Lower lobe of right lung (tissue), 2 donors: Measurements from ENCODE around the gene OR7G3. TPM values are rescaled to one million over a fixed set of nuclear protein-coding genes. Genes with fewer than 3 reads are reported as not detected.

Experiments used
- ATAC-seq, 2 donors: fragments of 200-7000 bp; cut with Tn5 transposase; one replicate each; pipeline ENCODE4 v1.9.1; 2020 to 2022; ENCODE audit warnings: mild to moderate bottlenecking in 2 of 2, moderate library complexity in 2 of 2
- DNase-seq: peaks from one replicate; pipeline ENCODE4 v3.0.0-alpha.2; 2020
- H3K27ac ChIP-seq: fragments of 200-600 bp; one replicate; pipeline ENCODE4 v1.8.0; 2022
- H3K27me3 ChIP-seq: fragments of 200-600 bp; one replicate; pipeline ENCODE4 v1.8.0; 2022; ENCODE audit warnings: low read depth
- H3K36me3 ChIP-seq: fragments of 200-600 bp; one replicate; pipeline ENCODE4 v1.8.0; 2022; ENCODE audit warnings: mild to moderate bottlenecking
- H3K4me1 ChIP-seq: fragments of 200-600 bp; one replicate; pipeline ENCODE4 v1.8.0; 2022
- H3K4me3 ChIP-seq: fragments of 200-600 bp; one replicate; pipeline ENCODE4 v1.8.0; 2022; ENCODE audit warnings: mild to moderate bottlenecking
- H3K9me3 ChIP-seq: fragments of 200-600 bp; one replicate; pipeline ENCODE4 v1.8.0; 2022
- CTCF ChIP-seq: fragments of 200-600 bp; IDR thresholded peaks from one replicate; pipeline ENCODE4 v1.8.0; 2022; ENCODE audit warnings: antibody characterized with exemption, mild to moderate bottlenecking
- intact Hi-C: fragments of 100-400 bp; cut with DNase I; formaldehyde crosslinking; loops from one replicate; pipeline ENCODE4 v1.11.0; 2022
- total RNA-seq: library from RNA; stranded (reverse); fragmentation: NEBNext Ultra II Directional; extraction: Animal tissue kit (Norgen Biotek cat#: 25700); gene quantifications from one replicate; pipeline ENCODE4 v1.2.1, GENCODE V29; 2021
- donor health status: DM: no; HTN: yes; CAD: no; lungs with severe emphysema.

Gene OR7G3
- total RNA-seq, 1 donor from 2014 or later, result not detected

DNA sequence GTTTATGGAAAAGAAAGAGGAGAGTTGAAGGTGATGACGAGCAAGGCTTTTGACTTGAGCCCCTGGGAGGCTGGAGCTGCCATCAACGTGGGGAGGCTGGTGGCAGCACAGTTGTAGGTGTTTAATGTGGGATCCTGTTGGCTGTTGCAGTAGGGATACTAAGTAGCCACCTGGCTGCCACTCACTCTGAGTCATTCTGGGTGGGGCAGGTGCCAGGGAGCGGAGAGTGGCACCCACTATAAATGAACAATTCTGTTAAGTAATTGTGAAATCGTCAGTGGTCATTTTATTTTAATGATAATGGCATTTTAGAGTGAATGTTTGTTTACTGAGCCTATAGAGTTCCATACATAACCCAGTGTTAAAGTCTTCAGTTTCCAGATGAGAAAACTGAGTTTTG, 23.2 kb upstream of the OR7G3 start:
- H3K9me3 ChIP-seq, result peaks cover 43% of the 10 kb centered on the region
- no peak overlapping the region for H3K4me3 ChIP-seq
- no peaks in the 10 kb centered on the region for H3K4me1 ChIP-seq
- DNase-seq (no peak), ATAC-seq (no peak)
- no peak for TF ChIP-seq CTCF
- no peaks in the 10 kb centered on the region for H3K27me3 ChIP-seq
- H3K36me3 ChIP-seq, result peaks cover 14% of the 10 kb centered on the region
- intact Hi-C loops, result no loop called here
- no peak overlapping the region for H3K27ac ChIP-seq

DNA sequence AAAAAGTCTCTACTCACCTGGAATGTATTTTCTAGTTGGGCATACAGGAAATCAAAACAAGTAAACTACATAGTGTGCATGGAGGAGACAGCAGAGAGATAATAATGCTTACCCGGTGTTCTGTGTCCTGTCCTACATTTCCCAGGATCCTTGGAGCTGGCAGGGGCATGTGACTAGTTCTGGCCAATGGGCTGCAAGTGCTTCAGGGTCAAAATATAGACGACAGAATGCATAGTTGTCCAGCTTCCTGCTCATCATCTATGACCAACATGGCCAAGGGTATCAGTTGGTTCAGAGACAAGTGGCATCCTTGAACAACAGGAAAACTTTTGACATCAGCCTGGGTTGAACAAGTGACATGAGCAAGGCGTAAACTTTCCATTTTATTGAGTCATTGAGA, 21.9 kb upstream of the OR7G3 start:
- no peak for DNase-seq
- H3K4me3 ChIP-seq, result no peak overlapping the region
- no peak for TF ChIP-seq CTCF
- H3K27me3 ChIP-seq, result no peaks in the 10 kb centered on the region
- ATAC-seq, result no peak
- H3K9me3 ChIP-seq, result peaks cover 43% of the 10 kb centered on the region
- intact Hi-C loops, result no loop called here
- no peaks in the 10 kb centered on the region for H3K4me1 ChIP-seq
- no peak overlapping the region for H3K27ac ChIP-seq
- H3K36me3 ChIP-seq, result peaks cover 14% of the 10 kb centered on the region

DNA sequence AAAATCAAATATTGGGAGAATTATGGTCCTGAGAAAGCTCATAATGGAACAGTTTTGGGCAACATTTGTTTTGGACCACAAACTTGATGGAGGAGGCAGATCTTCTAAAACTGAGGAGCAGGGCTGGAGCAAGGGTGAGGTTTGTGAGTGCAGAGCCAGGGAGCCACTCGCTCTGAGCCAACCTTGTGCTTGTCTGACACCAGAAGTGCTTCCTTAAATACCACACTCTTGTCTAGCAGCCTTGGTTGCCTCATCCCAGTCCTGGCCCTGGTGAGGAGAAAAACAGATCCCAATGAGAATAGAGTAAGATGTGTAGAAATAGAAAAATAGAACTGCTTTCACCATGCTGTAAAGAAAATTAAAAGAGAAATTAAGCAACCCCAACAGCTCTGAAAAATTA, 20.1 kb upstream of the OR7G3 start:
- H3K4me3 ChIP-seq, result no peak overlapping the region
- H3K9me3 ChIP-seq, result peaks cover 24% of the 10 kb centered on the region
- H3K4me1 ChIP-seq, result peaks cover 5% of the 10 kb centered on the region
- H3K27ac ChIP-seq, result no peak overlapping the region
- H3K36me3 ChIP-seq, result peaks cover 6% of the 10 kb centered on the region
- intact Hi-C loops, result no loop called here
- DNase-seq (no peak), ATAC-seq (no peak)
- TF ChIP-seq CTCF, result no peak
- no peaks in the 10 kb centered on the region for H3K27me3 ChIP-seq

DNA sequence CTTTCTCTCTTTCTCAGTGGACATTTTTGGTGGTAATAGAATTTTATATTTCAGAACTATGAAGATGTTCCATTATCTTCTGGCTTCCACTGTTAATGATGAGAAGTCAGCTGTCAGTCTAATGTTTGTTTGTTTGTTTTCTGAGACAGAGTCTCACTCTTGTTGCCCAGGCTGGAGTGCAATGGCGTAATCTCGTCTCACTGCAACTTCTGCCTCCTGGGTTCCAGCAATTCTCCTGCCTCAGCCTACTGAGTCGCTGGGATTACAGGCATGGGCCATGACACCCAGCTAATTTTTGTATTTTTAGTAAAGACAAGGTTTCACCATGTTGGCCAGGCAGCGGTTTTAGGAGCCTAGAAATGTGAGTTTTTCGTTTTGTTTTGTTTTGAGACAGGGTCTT, 18.2 kb upstream of the OR7G3 start:
- intact Hi-C loops, result no loop called here
- ATAC-seq (no peak), DNase-seq (no peak)
- Histone ChIP-seq H3K4me3 (no peak overlapping the region), H3K4me1 (peaks cover 14% of the 10 kb centered on the region), H3K9me3 (peaks cover 24% of the 10 kb centered on the region), H3K36me3 (peaks cover 6% of the 10 kb centered on the region), H3K27ac (no peak overlapping the region), H3K27me3 (no peaks in the 10 kb centered on the region)
- no peak for TF ChIP-seq CTCF

- no peaks in the 10 kb centered on the region for H3K27me3 ChIP-seq
- TF ChIP-seq CTCF, result no peak
- H3K9me3 ChIP-seq, result peaks cover 14% of the 10 kb centered on the region
- H3K4me1 ChIP-seq, result peaks cover 18% of the 10 kb centered on the region
- intact Hi-C loops, result no loop called here
- DNase-seq, result peak; percentile 95
- peak; percentile 97 to 99 for ATAC-seq
- peak within 1 kb of the TSS; percentile 74 for H3K4me3 ChIP-seq
- H3K36me3 ChIP-seq, result no peaks in the 10 kb centered on the region
- peak within 1 kb of the TSS; percentile 86 for H3K27ac ChIP-seq
Observed at GRCh38 chr19:9140159-9140874, 13.6 kb upstream of the OR7G3 start, which contains the start of gene ZNF317. TSS of gene ZNF317 (plus strand) at chr19:9140397. CDS start at chr19:9156017, 15,620 bp downstream.
